Germinal center (tissue), 1 donor: ENCODE data around the gene RAD52.

ENCODE experiments used
- DNase-seq: peaks from one replicate; pipeline ENCODE4 v3.0.0; 2012; ENCODE audit warnings: mixed read lengths, low spot score

Gene RAD52

GRCh38 chr12:949453-950191, at the start of gene RAD52:
Gene RAD52 (minus strand): TSS chr12:949694. CDS start chr12:933058, 16,636 bp downstream.
- DNase-seq: peak; percentile 88

- peak; percentile 21 for DNase-seq
Measured at GRCh38 chr12:998020-998874, 48.8 kb upstream of the RAD52 start.

GRCh38 chr12:997505-997904, 48.0 kb upstream of the RAD52 start:
- no peak for DNase-seq

- no peak for DNase-seq
Measured at GRCh38 chr12:996881-997280, 47.4 kb upstream of the RAD52 start.

- DNase-seq: no peak
Measured at GRCh38 chr12:992647-993046, 43.2 kb upstream of the RAD52 start.

GRCh38 chr12:991350-992333, 42.1 kb upstream of the RAD52 start:
- no peak for DNase-seq

- DNase-seq: peak; percentile 96
Measured at GRCh38 chr12:990661-991349, 41.3 kb upstream of the RAD52 start, which contains the start of gene ERC1. Gene ERC1 (plus strand): TSS chr12:991223. CDS start chr12:1027904, 36,681 bp downstream.

- DNase-seq: peak; percentile 54
Measured at GRCh38 chr12:989751-990660, 40.5 kb upstream of the RAD52 start.

GRCh38 chr12:989051-989450, 39.6 kb upstream of the RAD52 start:
- DNase-seq: no peak

GRCh38 chr12:988646-989045, 39.2 kb upstream of the RAD52 start:
- DNase-seq: no peak

- no peak for DNase-seq
Measured at GRCh38 chr12:981961-982360, 32.5 kb upstream of the RAD52 start.

GRCh38 chr12:981176-981828, 31.8 kb upstream of the RAD52 start:
- no peak for DNase-seq

GRCh38 chr12:979349-979748, 29.9 kb upstream of the RAD52 start:
- DNase-seq: no peak

- no peak for DNase-seq
Measured at GRCh38 chr12:977156-977555, 27.7 kb upstream of the RAD52 start.

- no peak for DNase-seq
Measured at GRCh38 chr12:976644-977043, 27.1 kb upstream of the RAD52 start.

GRCh38 chr12:974271-974862, 24.9 kb upstream of the RAD52 start:
- no peak for DNase-seq

GRCh38 chr12:971991-972390, 22.5 kb upstream of the RAD52 start:
- no peak for DNase-seq

GRCh38 chr12:969821-970220, 20.3 kb upstream of the RAD52 start:
- no peak for DNase-seq

GRCh38 chr12:968545-968944, 19.1 kb upstream of the RAD52 start:
- DNase-seq: no peak
